Neural progenitor cell (in vitro differentiated cells): ENCODE data around the gene PRRC2C.

Experiments
- EZH2 ChIP-seq: fragments of 200-600 bp; sonication (generic); IDR thresholded peaks from 2 replicates; pipeline ENCODE4 v1.6.1; 2017; ENCODE audit warnings: antibody characterized with exemption, mild to moderate bottlenecking, moderate library complexity
- TF ChIP-seq, protein P1 (sequence below): fragments of 200-600 bp; sonication (generic); IDR thresholded peaks from 2 replicates; pipeline ENCODE4 v1.5.1; 2017; ENCODE audit warnings: antibody characterized with exemption, mild to moderate bottlenecking

DNA sequence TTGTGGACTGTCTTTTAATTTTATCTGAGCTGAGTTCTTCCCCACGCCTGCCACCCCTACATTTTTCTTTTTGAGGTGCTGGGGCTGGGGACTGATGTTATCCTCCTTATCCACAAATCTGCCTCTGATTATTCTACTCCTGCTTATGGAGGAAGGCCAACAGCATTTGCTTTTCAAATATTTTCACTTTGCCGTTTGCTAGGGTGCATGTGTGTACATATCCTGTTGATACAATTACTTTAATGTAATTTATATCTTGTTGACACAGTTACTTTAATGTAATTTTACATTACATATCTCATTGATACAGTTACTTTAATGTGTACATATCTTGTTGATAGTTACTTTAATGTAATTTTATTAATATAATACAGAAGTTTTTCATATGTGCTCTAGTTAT lies 36.2 kb downstream of the PRRC2C start:
- TF ChIP-seq, protein P1, sequence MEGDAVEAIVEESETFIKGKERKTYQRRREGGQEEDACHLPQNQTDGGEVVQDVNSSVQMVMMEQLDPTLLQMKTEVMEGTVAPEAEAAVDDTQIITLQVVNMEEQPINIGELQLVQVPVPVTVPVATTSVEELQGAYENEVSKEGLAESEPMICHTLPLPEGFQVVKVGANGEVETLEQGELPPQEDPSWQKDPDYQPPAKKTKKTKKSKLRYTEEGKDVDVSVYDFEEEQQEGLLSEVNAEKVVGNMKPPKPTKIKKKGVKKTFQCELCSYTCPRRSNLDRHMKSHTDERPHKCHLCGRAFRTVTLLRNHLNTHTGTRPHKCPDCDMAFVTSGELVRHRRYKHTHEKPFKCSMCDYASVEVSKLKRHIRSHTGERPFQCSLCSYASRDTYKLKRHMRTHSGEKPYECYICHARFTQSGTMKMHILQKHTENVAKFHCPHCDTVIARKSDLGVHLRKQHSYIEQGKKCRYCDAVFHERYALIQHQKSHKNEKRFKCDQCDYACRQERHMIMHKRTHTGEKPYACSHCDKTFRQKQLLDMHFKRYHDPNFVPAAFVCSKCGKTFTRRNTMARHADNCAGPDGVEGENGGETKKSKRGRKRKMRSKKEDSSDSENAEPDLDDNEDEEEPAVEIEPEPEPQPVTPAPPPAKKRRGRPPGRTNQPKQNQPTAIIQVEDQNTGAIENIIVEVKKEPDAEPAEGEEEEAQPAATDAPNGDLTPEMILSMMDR: no peak
- no peak for TF ChIP-seq EZH2
